HEK293T (cell line): ENCODE results near the gene DHFR.

Source experiments
- CTCF ChIA-PET: fragments of 350-600 bp; formaldehyde crosslinking; extraction: SDS; loops from one replicate; lab custom pipeline; 2021; ENCODE audit warnings: antibody characterized with exemption, inconsistent platforms; lab: Yijun Ruan, JAX
- POLR2A ChIA-PET: fragments of 350-600 bp; formaldehyde crosslinking; extraction: SDS; loops from one replicate; lab custom pipeline; 2020; ENCODE audit warnings: antibody characterized with exemption, inconsistent platforms; lab: Yijun Ruan, JAX
- DNase-seq: peaks from one replicate; pipeline ENCODE4 v3.0.0; 2012; ENCODE audit warnings: mixed read lengths; ENCODE audit errors: extremely low spot score
- ARNT ChIP-seq: fragments of 450-650 bp; IDR thresholded peaks from 2 replicates; pipeline ENCODE4 v1.6.1; 2017; ENCODE audit warnings: mild to moderate bottlenecking
- BHLHE40 ChIP-seq: fragments of 450-650 bp; IDR thresholded peaks from 2 replicates; pipeline ENCODE4 v1.6.1; 2016; ENCODE audit warnings: mild to moderate bottlenecking, moderate library complexity, borderline replicate concordance
- CTBP1 ChIP-seq: fragments of 450-650 bp; IDR thresholded peaks from 2 replicates; pipeline ENCODE4 v1.6.1; 2016; ENCODE audit warnings: borderline replicate concordance
- ELF4 ChIP-seq: fragments of 450-650 bp; IDR thresholded peaks from 2 replicates; pipeline ENCODE4 v1.6.1; 2017; ENCODE audit warnings: antibody characterized with exemption
- FOXA1 ChIP-seq: fragments of 450-650 bp; IDR thresholded peaks from 2 replicates; pipeline ENCODE4 v1.6.1; 2016; ENCODE audit warnings: mild to moderate bottlenecking
- FOXK2 ChIP-seq: fragments of 450-650 bp; IDR thresholded peaks from 2 replicates; pipeline ENCODE4 v1.6.1; 2016; ENCODE audit warnings: mild to moderate bottlenecking
- FOXM1 ChIP-seq: fragments of 450-650 bp; IDR thresholded peaks from 2 replicates; pipeline ENCODE4 v1.6.1; 2017; ENCODE audit warnings: mild to moderate bottlenecking, borderline replicate concordance
- HDGF ChIP-seq: fragments of 450-650 bp; IDR thresholded peaks from 2 replicates; pipeline ENCODE4 v1.6.1; 2017; ENCODE audit warnings: antibody characterized with exemption, borderline replicate concordance
- L3MBTL2 ChIP-seq: fragments of 450-650 bp; conservative IDR thresholded peaks from 2 replicates; pipeline ENCODE4 v1.6.1; 2016; ENCODE audit warnings: mild to moderate bottlenecking
- LEF1 ChIP-seq: fragments of 450-650 bp; IDR thresholded peaks from 2 replicates; pipeline ENCODE4 v1.6.1; 2017; ENCODE audit warnings: mild to moderate bottlenecking, borderline replicate concordance
- NFRKB ChIP-seq: fragments of 450-650 bp; IDR thresholded peaks from 2 replicates; pipeline ENCODE4 v1.6.1; 2016; ENCODE audit warnings: mild to moderate bottlenecking, moderate library complexity
- PKNOX1 ChIP-seq: fragments of 450-650 bp; IDR thresholded peaks from 2 replicates; pipeline ENCODE4 v1.6.1; 2016
- SP1 ChIP-seq: fragments of 450-650 bp; IDR thresholded peaks from 2 replicates; pipeline ENCODE4 v1.6.1; 2017
- SUZ12 ChIP-seq: fragments of 450-650 bp; IDR thresholded peaks from 2 replicates; pipeline ENCODE4 v1.6.1; 2016; ENCODE audit warnings: mild to moderate bottlenecking
- TARDBP ChIP-seq: fragments of 450-650 bp; IDR thresholded peaks from 2 replicates; pipeline ENCODE4 v1.6.1; 2016
- ZNF384 ChIP-seq: fragments of 450-650 bp; IDR thresholded peaks from 2 replicates; pipeline ENCODE4 v1.6.1; 2016

Gene DHFR

GRCh38 chr5:80696450-80696849, 41.7 kb upstream of the DHFR start:
- ChIA-PET POLR2A (no interaction called here), CTCF (no interaction called here)
- no peak for DNase-seq
- TF ChIP-seq SP1 (no peak), TARDBP (no peak), CTBP1 (no peak), PKNOX1 (no peak), LEF1 (no peak), FOXK2 (no peak)

GRCh38 chr5:80695666-80696065, 40.9 kb upstream of the DHFR start:
- TF ChIP-seq PKNOX1 (no peak), SUZ12 (no peak), ELF4 (no peak), FOXM1 (no peak), CTBP1 (no peak), HDGF (no peak), FOXK2 (no peak), SP1 (no peak), BHLHE40 (no peak), L3MBTL2 (no peak), ZNF384 (no peak), FOXA1 (no peak), TARDBP (no peak), ARNT (no peak), NFRKB (no peak), LEF1 (no peak)
- DNase-seq = no peak
- ChIA-PET CTCF (no interaction called here), POLR2A (no interaction called here)

- TF ChIP-seq FOXM1 (no peak), HDGF (no peak), L3MBTL2 (no peak), ARNT (no peak), ELF4 (no peak), LEF1 (no peak), FOXA1 (no peak), CTBP1 (no peak), FOXK2 (no peak), SUZ12 (no peak), NFRKB (no peak), PKNOX1 (no peak), TARDBP (no peak), ZNF384 (no peak), SP1 (no peak), BHLHE40 (no peak)
- no peak for DNase-seq
- CTCF ChIA-PET = interaction anchor here (0.6 kb wide), 1 partner anchor 249 kb away, joined by 4 read pairs; no protein-coding TSS in a partner anchor
- POLR2A ChIA-PET = no interaction called here
These were observed 34.8 kb upstream of the DHFR start for GRCh38 chr5:80689627-80690026.

- no peak for DNase-seq
- ChIA-PET CTCF (no interaction called here), POLR2A (no interaction called here)
- no peak for TF ChIP-seq BHLHE40
- no peak for TF ChIP-seq ELF4
- no peak for TF ChIP-seq FOXA1
- no peak for TF ChIP-seq SP1
- TF ChIP-seq FOXK2 = no peak
- TF ChIP-seq NFRKB = no peak
- no peak for TF ChIP-seq PKNOX1
- no peak for TF ChIP-seq ZNF384
- TF ChIP-seq CTBP1 = no peak
These were observed 34.1 kb upstream of the DHFR start for GRCh38 chr5:80688648-80689420.

GRCh38 chr5:80686757-80687156, 32.0 kb upstream of the DHFR start:
- ChIA-PET CTCF (interaction anchor here (0.7 to 1.5 kb wide), 2 partner anchors 14 to 28 kb away, joined by 3 read pairs; no protein-coding TSS in a partner anchor), POLR2A (no interaction called here)
- DNase-seq = no peak
- TF ChIP-seq HDGF = no peak
- TF ChIP-seq FOXM1 = no peak
- TF ChIP-seq SUZ12 = no peak
- TF ChIP-seq L3MBTL2 = no peak
- no peak for TF ChIP-seq FOXA1
- TF ChIP-seq ELF4 = no peak
- no peak for TF ChIP-seq PKNOX1
- TF ChIP-seq LEF1 = no peak
- no peak for TF ChIP-seq NFRKB
- no peak for TF ChIP-seq FOXK2
- no peak for TF ChIP-seq BHLHE40
- no peak for TF ChIP-seq ZNF384
- no peak for TF ChIP-seq CTBP1
- no peak for TF ChIP-seq ARNT
- TF ChIP-seq TARDBP = no peak
- TF ChIP-seq SP1 = no peak
